Stimulated activated CD4-positive, alpha-beta T cell treated with anti-CD3 and anti-CD28 coated beads, Interleukin-12 subunit alpha, Interleukin-12 subunit beta, amount 100 ng/mL, for 24 hours (primary cell): ENCODE results near the gene PDZRN3.

Source experiments
- DNase-seq, 2 experiments: peaks; one replicate each; pipeline ENCODE4 v3.0.0-alpha.2; 2020; ENCODE audit warnings: low read depth in 2 of 2

PDZRN3 gene

DNA sequence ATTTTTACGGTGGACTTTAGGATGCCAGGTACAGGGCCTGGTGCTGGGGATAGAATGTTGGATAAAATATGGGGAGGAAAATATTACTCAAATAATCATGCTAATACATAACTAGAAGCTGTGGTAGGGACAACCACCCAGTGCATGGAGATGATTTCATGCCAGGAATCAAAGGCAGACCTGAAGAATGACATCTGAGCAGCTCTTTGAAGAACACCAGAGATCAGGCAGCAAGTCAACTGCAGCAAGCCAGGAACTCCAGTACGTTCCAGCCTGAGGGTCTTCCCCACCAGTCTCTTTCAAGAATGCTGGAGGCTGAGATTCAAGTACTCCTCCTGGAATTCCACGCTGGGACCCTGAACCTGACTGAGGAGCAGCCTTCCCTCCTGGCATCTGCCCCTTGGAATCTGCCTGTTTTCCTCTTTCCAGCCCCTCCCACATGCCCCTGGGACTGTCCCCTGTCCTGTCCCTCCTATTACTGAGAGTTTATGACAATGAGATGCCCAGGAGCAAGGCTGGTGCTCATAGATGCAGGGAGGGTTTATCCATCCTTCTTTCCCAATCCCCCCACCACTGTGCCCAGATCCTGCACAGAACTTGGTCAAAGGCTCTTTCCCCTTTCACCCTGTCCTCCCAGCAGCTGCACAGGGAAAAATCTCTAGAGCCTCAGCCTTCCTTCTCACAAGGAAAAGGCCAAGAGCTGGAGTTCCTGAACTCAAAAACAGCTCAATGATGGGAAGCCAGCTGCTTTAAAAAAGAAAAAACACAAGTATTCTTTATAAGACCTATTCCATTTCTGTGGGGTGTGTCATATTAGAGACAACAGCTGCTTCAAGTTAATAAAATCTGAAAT lies 68.0 kb downstream of the PDZRN3 start:
- no peak for DNase-seq

DNA sequence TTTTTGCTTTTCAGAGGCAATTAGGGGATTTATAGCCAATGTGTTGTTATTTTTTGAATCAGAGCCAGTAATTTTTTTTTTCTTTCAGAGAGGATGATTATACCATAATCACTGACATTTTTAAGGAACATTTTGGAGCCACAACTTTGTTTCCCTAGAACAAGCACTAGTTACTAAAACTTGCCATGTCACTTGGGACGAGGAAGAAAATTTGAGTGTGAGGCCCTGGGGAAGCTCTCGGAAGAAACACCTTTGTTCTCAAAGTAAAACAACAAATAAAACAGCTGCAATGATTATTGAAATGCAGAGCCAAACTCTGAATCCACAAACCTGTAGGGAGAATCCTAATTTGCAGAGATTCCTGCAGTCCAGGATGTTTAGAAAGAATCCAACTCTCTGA lies 69.7 kb downstream of the PDZRN3 start:
- DNase-seq: no peak

DNA sequence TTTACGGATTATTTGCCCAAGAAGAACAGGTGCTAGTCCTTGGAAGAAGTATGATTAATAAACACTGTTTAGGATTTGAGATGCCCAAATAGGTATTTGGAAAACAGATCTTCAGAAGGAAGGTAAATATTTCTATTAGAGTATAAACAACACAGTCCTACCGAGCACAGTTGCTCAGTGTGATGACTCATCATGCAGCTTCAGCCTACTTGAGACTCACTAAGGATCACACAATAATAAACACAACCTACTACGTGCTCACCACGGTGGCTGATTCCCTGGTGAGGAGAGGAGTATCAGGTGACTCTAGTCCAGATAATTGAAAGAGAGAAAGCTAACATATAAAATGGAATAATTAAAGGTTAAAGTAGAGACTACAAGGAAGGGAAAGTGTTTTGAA lies 72.0 kb downstream of the PDZRN3 start:
- DNase-seq: no peak

DNA sequence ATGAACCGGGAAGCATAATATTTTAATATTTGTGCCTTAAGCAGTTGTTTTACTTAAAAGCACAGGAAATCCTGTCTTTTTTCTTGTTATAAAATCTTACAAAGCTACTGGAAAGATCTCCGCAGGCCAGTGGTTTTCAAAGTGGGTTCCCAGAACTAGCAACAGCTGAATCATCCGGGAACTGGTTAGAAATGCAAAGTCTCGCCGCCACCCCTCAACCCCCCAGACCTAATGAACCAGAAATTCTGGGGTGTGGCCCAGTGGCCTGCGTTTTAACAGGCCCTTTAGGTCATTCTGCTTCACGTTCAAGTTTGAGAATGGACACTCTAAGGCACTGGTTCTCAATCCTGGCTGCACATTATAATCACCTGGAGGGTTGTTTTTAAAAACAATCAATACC lies 74.7 kb downstream of the PDZRN3 start:
- no peak for DNase-seq

DNA sequence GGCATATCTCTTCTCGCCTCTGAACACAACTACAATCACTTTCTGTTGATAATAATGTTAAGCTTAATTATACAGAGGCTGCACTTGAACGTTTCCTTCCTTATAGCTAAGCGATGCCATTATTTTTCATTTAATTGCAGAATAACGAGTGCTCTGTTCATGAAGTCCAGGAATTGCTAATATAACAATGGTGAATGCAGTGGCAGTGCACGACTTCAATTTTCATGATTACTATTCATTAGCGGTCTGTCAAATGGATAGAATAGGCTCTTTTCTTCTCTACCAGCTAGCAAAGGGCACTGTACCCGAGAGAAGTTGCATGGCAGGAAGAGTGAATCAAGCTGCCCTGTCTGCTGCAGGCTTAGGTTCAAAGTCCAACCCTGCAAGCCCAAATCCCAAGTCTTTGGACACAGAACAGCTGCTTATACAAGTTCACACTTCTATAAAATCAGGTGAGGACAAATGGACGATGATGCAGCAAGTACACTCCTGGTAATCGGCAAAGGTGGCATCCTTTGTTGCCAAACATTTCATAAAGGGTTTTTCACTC lies 75.6 kb downstream of the PDZRN3 start:
- DNase-seq: no peak

DNA sequence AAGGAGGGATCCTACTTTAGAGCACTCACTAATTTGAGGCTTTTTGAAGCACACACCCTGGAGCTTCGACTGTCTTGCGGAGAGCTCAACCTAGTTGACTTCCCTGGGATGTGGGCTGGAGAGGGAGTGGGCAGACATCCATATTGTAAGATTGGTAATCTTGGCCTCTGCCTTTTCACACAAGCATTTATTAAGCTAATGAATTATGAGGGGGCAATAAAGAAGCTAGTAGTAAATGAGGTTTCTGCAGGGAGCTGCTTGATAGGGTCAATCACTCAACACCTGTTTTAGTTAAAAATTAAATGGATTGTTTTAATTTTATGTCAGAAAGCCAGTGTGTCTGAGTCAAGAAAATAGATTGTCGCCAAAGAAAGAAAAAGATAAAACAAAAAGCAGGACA lies 76.3 kb downstream of the PDZRN3 start:
- no peak for DNase-seq

DNA sequence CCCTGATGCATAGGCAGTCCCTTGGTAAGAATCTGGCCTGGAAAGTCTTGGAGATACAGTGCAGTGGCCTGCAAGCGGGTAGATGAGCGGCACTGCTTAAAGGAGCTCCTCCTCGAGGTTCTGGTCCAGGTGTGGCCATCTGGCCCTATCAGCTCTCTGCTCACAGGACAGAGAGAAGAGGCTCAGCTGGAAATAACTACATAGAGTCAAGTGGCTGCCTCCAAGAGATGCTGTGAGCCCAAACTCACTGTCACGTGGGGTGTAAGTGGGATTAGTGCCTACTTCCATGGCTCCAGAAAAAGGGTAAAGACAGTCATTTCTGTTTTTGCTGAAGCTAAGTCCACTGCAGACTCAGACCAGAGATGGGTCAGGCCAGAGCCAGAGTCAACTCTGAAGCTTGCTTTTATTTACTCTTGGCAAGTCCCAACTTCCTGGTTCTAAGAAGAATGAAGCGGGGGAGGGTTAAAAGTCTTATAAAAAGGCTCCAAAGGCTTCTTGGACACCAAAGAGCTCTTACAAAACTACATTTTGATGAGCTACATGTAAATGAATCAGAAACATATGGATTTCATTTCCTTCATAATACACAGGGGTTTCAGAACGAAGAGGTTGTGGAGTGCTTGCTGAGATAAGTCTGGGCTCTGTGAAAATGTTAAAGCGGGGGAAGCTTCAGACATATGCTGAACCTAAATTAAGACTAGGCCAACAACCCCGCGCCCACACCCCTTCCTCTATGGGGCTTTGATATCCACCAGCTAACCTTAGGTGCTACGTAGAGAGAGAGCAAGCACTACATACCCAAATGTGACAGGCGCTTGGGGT lies 77.1 kb downstream of the PDZRN3 start:
- no peak for DNase-seq

DNA sequence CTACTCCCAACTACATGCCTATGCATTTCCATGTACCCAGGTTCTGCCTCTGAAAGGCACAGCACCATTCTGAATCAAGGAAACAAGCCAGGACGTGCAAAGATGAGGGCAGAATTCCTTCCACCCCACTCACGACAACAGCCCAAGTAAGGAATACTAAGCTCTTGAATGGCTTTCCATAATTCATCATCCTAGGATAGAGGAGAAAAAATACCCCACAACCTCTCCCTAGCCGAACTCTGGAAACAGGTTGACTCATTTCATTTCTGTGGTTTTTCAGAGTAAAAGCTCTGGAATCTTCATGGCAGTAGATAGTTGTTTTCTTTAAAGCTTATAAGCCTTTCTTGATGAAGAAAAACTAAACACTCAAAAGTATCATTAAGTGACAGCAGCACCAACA lies 77.8 kb downstream of the PDZRN3 start:
- DNase-seq: no peak

DNA sequence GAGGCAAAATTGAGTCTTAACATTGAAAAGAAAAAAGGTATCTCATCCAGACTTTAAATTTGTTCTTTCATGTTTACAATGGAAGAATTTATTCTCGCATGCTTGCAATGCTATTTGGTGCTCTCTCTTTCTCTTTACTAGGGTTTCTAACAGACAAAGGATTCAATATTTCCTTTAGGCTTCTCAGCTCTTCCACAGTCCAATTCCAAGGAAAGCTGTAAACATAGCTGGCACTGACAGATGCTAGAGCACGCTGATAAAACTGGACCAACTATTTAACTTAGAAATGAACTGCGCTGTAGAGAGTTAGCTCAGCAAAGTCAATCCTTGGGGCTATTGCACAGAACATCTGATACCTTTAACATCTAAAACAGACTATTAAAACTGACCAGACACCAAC lies 81.3 kb downstream of the PDZRN3 start:
- DNase-seq: no peak

DNA sequence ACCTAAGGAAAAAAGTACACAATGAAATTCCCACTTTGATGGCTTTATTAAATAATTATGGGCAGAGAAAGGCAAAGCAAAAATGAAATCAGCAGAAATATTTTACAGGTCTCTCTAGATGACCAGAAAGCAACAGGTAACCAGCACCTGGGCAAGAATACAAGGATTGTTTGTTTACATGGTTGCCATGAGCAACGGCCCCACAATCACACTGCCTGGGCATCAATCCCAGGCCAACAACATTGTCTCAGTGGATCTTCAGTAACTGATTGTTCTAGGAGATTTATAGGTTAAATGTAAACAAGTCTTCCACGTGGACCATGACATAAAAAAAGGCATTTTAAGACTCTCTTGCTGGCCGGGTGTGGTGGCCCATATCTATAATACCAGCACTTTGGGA lies 82.6 kb downstream of the PDZRN3 start:
- no peak for DNase-seq

DNA sequence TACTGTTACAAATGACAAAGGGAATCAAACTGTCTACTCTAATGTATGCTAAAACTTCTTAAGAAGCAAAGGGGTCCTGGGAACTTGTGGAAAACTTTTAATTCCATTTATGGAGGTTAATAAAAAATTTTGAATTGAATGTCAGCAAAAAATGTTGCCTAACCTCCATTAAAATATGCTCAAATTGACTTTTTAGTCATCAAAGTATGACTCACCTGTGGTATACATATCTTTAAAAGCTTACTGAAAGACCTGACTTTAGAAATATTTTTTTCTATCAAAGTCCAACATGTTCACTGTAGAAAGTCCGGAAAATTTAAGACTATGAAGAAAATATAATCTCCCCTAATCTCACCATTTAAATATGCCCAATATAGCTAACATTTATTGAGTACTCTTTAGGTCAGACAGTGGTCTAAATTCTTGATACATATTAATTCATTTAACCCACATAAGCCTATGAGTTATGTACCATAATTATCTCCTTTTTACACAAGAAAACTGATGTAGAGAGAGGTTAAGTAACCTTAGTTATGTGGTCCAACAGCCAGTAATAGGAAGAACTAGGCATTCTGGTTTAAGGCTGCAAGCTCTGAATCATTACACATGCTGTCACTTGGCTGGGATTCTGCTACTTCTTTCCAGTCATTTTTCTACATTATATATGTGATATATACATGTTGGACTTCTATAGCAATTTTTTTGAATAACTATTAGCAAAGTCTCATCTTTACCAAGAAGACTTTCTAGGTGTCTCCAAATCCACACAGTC lies 83.6 kb downstream of the PDZRN3 start:
- no peak for DNase-seq

DNA sequence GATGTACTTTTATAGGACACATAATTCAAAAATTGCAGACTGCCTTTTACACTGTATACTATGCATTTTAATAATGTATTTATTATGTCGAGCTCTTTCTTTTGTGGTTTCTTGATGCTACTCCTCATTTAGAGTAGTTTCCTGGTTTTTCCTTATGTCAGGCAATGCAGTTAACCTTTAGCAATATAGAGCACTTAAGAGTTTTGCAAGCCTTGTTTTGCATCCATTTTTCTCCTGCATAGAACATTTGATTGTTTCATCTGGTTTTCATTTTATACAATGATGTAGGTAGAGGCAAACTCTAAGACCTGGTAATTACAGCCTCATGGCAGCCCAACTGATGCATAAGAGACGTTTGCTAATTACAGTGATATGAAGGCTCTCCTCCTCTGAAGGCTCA lies 86.3 kb downstream of the PDZRN3 start:
- no peak for DNase-seq

DNA sequence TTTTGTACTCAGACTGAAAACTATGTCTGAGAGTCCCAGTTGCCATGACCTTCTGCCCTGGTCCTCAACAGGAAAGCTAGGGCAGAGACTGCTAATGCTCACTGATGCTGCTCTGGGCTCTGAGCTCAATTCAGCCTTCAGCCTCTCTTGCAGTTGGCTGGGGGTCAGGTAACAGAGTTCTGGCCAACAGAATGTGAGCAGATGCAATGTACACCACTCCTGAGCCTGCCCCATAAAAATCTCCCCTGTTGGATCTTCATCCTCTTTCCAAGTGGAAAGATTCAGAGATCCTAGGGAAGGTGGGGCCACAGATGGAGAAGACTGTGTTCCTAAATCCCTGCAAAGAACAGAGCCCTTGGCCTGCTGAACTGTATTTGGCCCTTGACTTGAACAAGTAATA lies 87.8 kb downstream of the PDZRN3 start:
- DNase-seq: no peak

DNA sequence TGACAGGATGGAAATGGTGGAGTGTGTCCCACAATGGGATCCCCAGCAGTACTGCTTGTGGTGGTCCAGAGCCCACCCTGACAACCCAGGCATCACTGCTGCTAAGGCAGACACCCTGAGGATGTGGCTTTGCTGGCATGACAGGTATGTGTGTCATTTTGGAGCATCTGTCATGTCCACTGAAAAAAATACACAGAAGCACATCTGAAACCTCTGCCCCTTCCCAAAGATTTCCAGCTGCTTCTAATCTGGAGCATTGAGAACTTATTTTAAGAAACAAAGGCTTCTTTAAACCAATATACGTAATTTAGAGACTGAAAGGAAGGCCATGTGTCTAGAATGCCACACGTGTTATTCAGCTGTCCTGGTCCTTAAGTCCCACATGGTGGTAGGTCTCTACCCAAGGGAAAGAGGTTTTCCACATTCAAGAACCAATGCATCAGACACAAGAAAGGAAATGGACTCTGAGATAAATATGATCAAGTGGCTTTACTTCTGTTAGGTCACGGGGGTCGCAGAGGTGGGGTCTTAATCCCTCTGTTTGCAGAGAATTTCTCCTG lies 88.3 kb downstream of the PDZRN3 start:
- DNase-seq: no peak

DNA sequence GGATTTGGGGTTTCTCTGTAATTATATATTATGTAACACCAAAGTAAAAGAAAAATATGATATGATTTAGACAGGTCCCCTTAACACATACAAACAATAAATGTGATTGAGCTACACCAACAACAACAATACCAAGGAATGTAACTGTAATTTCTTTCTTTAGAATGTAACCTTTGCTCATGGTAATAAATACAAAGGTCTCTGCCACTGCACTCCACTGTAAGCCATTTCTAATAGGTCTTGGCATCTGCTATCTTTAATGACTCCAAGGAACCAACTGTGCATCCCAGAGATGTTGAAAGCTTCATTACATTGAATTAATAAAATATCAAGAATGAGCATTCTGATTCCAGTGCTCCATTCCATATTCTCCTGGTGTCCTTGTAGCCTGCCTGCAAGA lies 88.8 kb downstream of the PDZRN3 start:
- DNase-seq: no peak

DNA sequence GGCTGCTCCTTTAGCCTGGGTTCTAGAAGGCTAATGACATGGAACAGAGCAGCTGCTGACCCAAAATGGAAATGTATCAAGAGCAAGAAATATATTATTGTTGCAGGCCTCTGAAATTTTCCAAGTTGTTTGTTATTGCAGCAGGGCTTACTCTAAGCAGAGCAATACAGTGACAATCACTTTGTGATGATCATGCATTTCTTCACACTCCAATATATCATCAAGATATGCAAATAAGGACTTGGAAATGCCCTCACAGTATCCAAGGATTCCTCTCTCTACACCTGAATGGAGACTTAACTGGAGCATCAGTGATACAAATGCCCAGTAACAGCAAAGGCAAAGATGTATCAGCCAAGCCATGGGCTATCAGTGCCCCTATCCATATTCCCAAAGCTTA lies 89.6 kb downstream of the PDZRN3 start:
- DNase-seq: no peak

DNA sequence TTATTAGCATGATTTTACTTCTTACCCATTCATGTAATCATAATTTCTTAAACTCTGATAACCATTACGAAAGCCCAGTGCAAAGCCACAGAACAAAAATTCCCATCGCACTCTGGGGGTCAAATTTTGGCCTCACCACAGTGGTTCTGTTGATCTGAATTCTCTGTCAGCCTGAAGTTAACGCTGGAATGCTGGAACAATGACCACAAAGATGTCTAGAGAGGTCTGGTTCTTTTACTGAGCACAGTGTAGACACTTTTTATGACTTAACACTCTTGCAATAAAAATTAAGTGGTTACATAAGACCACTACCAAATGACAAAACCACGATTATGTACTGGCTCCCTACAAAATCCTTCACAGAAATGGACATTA lies 94.7 kb downstream of the PDZRN3 start:
- DNase-seq: no peak

DNA sequence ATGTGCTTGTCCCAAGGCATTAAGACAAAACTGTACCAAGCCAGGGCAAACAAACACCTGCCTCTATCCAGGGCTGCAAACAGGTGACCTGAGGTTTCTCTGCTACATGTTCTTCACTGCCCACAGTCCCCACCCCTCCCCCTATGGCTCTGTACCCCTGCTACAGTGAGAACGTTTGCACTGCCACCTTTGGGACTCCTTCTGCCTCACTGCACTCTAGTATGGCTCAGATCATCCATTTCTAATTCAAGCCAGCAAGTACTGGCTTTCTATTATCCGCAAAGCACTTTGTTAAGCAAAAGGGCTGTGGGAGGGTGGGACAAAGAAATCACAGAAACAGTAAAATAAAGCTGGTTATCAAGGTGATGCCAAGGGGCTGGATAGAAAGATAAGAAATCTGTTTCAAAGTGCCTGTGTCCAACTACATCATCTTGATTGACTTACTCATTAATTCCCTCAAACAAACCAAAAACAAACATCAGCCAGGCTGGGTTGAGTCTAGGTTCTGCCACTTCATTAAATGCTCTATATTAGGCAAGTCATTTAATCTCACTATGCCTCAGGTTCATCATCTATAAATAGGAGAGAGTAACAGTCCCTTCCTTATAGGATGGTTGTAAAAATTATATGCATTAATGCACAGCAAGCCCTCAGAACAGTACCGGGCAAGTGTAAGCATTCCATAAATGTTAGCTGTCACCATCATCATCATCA lies 95.3 kb downstream of the PDZRN3 start:
- DNase-seq: no peak

DNA sequence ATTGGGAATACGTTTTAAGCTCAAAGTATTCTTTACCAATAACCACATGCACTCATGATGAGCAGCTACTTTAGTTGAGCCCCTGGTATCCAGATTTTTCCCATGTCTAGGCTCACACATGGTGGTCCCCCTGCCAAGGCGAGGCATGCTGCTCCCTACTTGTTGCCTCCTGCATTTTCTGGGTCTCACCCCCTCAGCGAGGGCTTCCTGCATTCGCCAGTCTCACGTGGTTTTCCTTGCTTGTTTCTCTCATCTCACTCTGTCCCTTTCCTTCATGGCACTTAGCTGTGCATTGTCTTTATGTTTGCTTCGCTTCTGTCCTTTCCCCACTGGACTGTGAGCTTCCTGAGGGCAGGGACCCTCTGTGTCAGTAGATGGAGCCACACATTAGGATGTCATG lies 99.2 kb downstream of the PDZRN3 start:
- no peak for DNase-seq

DNA sequence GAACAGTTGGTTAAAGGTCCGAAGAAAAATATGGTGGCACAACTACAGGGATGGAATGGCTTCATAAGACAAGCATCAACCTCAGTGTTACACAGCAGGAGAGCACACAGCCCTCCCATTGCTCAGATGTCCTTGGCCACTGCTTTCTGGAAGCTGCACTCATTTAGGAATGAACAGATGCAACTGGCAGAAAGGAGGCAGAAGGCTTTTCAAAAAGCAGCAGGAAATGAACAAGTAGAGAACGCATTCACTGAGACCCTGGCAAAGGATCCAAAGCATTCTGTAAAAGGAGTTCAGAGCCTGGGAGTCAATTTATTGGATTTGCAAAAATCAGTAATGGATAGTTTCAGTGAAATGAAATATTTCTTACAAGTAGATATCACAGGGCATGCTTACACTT lies 101.1 kb downstream of the PDZRN3 start:
- no peak for DNase-seq

DNA sequence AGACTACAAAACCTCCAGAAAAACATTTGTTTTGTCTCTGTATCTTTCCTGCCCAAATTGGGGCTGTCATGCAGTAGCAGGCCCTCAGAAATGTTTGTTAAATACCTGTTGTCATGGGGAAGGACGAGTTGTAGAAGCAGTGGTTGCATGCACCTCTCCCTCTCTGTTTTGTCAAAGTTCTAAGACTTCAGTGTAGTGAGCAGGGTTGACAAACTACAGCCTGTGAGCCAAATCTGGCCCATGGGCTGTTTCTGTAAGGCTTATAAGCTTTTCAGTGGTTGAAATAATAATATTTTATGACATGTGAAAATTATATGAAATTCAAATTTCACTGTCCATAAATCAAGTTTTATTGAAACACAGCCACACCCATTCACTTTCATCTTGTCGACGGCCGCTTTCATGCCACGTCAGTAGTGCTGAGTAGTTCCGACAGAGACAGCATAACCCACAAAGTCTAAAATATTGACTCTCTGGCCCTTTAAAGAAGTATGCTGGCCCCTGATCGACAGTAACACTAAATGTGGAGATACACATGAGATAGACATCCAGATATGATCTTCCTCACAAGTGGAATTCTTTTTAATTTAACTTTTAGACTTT lies 102.9 kb downstream of the PDZRN3 start:
- no peak for DNase-seq
